Hypothalamus (tissue), 51 donors: ENCODE data around the gene SLC35F1.
"Not testable (repeated sequence)": the region's sequence is repeated elsewhere in the genome, so short reads cannot be mapped to it uniquely, and the experiment has no call there.

Experiments
- DNase-seq, 51 donors: peaks; one replicate each; lab custom pipeline; 2025; lab: John Stamatoyannopoulos, UW

The SLC35F1 gene

GRCh38 chr6:117906958-117907600, at the start of gene SLC35F1:
TSS of gene SLC35F1 (plus strand) at chr6:117907264.
- DNase-seq, result peak in 43 of 51 donors; percentile 14 to 80 (median 54)

- DNase-seq, result not testable (repeated sequence)
Observed at GRCh38 chr6:117858601-117859000, 48.5 kb upstream of the SLC35F1 start.

GRCh38 chr6:117861545-117861944, 45.5 kb upstream of the SLC35F1 start:
- DNase-seq, result no peak

- no peak for DNase-seq
Observed at GRCh38 chr6:117866561-117866960, 40.5 kb upstream of the SLC35F1 start.

GRCh38 chr6:117870486-117871242, 36.4 kb upstream of the SLC35F1 start:
- DNase-seq, result no peak

GRCh38 chr6:117880824-117881223, 26.2 kb upstream of the SLC35F1 start:
- peak in 1 of 51 donors; percentile 22 for DNase-seq

GRCh38 chr6:117890172-117890571, 16.9 kb upstream of the SLC35F1 start:
- DNase-seq, result no peak

- no peak for DNase-seq
Observed at GRCh38 chr6:117906507-117906957, 532 bp upstream of the SLC35F1 start.

GRCh38 chr6:117907601-117908245, 659 bp downstream of the SLC35F1 start:
- peak in 19 of 51 donors; percentile 1 to 62 (median 30) for DNase-seq

- DNase-seq, result peak in 32 of 51 donors; percentile 2 to 66 (median 20)
Observed at GRCh38 chr6:117908246-117909068, 1.4 kb downstream of the SLC35F1 start.

GRCh38 chr6:117909638-117910037, 2.6 kb downstream of the SLC35F1 start:
- DNase-seq, result no peak

- no peak for DNase-seq
Observed at GRCh38 chr6:117910549-117910948, 3.5 kb downstream of the SLC35F1 start.

GRCh38 chr6:117911150-117911549, 4.1 kb downstream of the SLC35F1 start:
- no peak for DNase-seq

- DNase-seq, result no peak
Observed at GRCh38 chr6:117911660-117912059, 4.6 kb downstream of the SLC35F1 start.

GRCh38 chr6:117915846-117916245, 8.8 kb downstream of the SLC35F1 start:
- DNase-seq, result no peak

- DNase-seq, result no peak
Observed at GRCh38 chr6:117916483-117916882, 9.4 kb downstream of the SLC35F1 start.

GRCh38 chr6:117917176-117917575, 10.1 kb downstream of the SLC35F1 start:
- DNase-seq, result no peak

GRCh38 chr6:117918454-117918853, 11.4 kb downstream of the SLC35F1 start:
- no peak for DNase-seq

- peak in 1 of 51 donors; percentile 2 for DNase-seq
Observed at GRCh38 chr6:117919275-117919674, 12.2 kb downstream of the SLC35F1 start.
